CD4-positive, alpha-beta T cell treated with Interleukin-21 for 1 hour (primary cell): ENCODE measurements around the gene TMEM248.
"Not testable (repeated sequence)": the region's sequence is repeated elsewhere in the genome, so short reads cannot be mapped to it uniquely, and the experiment has no call there.

Experiments used
- DNase-seq: peaks from one replicate; pipeline ENCODE4 v3.0.0-alpha.2; 2020

Gene TMEM248

GRCh38 chr7:66953044-66953427 is 32.0 kb downstream of the TMEM248 start:
- no peak for DNase-seq

- DNase-seq, result no peak
Observed at GRCh38 chr7:66957595-66958290, 36.7 kb downstream of the TMEM248 start.

- no peak for DNase-seq
Observed at GRCh38 chr7:66958538-66959350, 37.7 kb downstream of the TMEM248 start.

- no peak for DNase-seq
Observed at GRCh38 chr7:66960192-66960591, 39.2 kb downstream of the TMEM248 start.

- DNase-seq, result no peak
Observed at GRCh38 chr7:66961096-66961495, 40.1 kb downstream of the TMEM248 start.

- DNase-seq, result no peak
Observed at GRCh38 chr7:66964411-66964810, 43.4 kb downstream of the TMEM248 start.

- DNase-seq, result no peak
Observed at GRCh38 chr7:66967029-66967428, 46.0 kb downstream of the TMEM248 start.

GRCh38 chr7:66969001-66969400 is 48.0 kb downstream of the TMEM248 start:
- not testable (repeated sequence) for DNase-seq

GRCh38 chr7:66970310-66970709 is 49.3 kb downstream of the TMEM248 start:
- DNase-seq, result no peak

GRCh38 chr7:66974986-66975590 is 54.1 kb downstream of the TMEM248 start:
- no peak for DNase-seq

GRCh38 chr7:66978312-66978711 is 57.3 kb downstream of the TMEM248 start:
- DNase-seq, result not testable (repeated sequence)

- DNase-seq, result not testable (repeated sequence)
Observed at GRCh38 chr7:66979013-66979412, 58.0 kb downstream of the TMEM248 start.

- not testable (repeated sequence) for DNase-seq
Observed at GRCh38 chr7:66980336-66980735, 59.3 kb downstream of the TMEM248 start.

- not testable (repeated sequence) for DNase-seq
Observed at GRCh38 chr7:66989552-66989951, 68.5 kb downstream of the TMEM248 start.

- not testable (repeated sequence) for DNase-seq
Observed at GRCh38 chr7:66994051-66994450, 73.0 kb downstream of the TMEM248 start.

GRCh38 chr7:66994691-66995049 is 73.6 kb downstream of the TMEM248 start:
- DNase-seq, result peak; percentile 82

- DNase-seq, result peak; percentile 99
Observed at GRCh38 chr7:66995050-66995776, 74.2 kb downstream of the TMEM248 start, which contains the start of gene SBDS. SBDS (minus strand) TSS chr7:66995586; CDS start chr7:66995417, 169 bp downstream.

- DNase-seq, result peak; percentile 99
Observed at GRCh38 chr7:66996444-66997191, 75.6 kb downstream of the TMEM248 start, which contains the start of gene TYW1. TYW1 (plus strand) TSS chr7:66996833; CDS start chr7:66996979, 146 bp downstream.

- DNase-seq, result peak; percentile 59
Observed at GRCh38 chr7:67000601-67001258, 79.7 kb downstream of the TMEM248 start.

GRCh38 chr7:67004145-67004544 is 83.1 kb downstream of the TMEM248 start:
- not testable (repeated sequence) for DNase-seq

- no peak for DNase-seq
Observed at GRCh38 chr7:67006965-67007364, 85.9 kb downstream of the TMEM248 start.
